GM18526 (cell line): ENCODE data around the gene OST4.

ENCODE experiments used
- POLR2A ChIP-seq: IDR thresholded peaks from 3 replicates; pipeline ENCODE4 v1.6.1; 2011; ENCODE audit not compliant: insufficient read length; ENCODE audit errors: extremely low read depth

The OST4 gene

GRCh38 chr2:27071277-27071989 is at the start of gene OST4:
Gene OST4 (minus strand): TSS chr2:27071654.
- peak; percentile 87 for TF ChIP-seq POLR2A

- no peak for TF ChIP-seq POLR2A
Observed at GRCh38 chr2:27118525-27119329, 47.3 kb upstream of the OST4 start, which contains the start of gene CGREF1. Gene CGREF1 (minus strand): TSS chr2:27119128. CDS start chr2:27104366, 14,762 bp downstream.

GRCh38 chr2:27117995-27118524 is 46.6 kb upstream of the OST4 start:
- TF ChIP-seq POLR2A, result no peak

GRCh38 chr2:27115519-27115918 is 44.1 kb upstream of the OST4 start:
- TF ChIP-seq POLR2A, result no peak

- no peak for TF ChIP-seq POLR2A
Observed at GRCh38 chr2:27109083-27109482, 37.6 kb upstream of the OST4 start.

- no peak for TF ChIP-seq POLR2A
Observed at GRCh38 chr2:27108221-27108620, 36.8 kb upstream of the OST4 start.

- TF ChIP-seq POLR2A, result no peak
Observed at GRCh38 chr2:27105981-27106380, 34.5 kb upstream of the OST4 start.

- no peak for TF ChIP-seq POLR2A
Observed at GRCh38 chr2:27102329-27102728, 30.9 kb upstream of the OST4 start.

- no peak for TF ChIP-seq POLR2A
Observed at GRCh38 chr2:27100036-27100435, 28.6 kb upstream of the OST4 start.

- no peak for TF ChIP-seq POLR2A
Observed at GRCh38 chr2:27099334-27099955, 28.0 kb upstream of the OST4 start.

- TF ChIP-seq POLR2A, result no peak
Observed at GRCh38 chr2:27097341-27097740, 25.9 kb upstream of the OST4 start.

GRCh38 chr2:27096748-27097297 is 25.4 kb upstream of the OST4 start:
- TF ChIP-seq POLR2A, result no peak

- no peak for TF ChIP-seq POLR2A
Observed at GRCh38 chr2:27095745-27096651, 24.5 kb upstream of the OST4 start.

GRCh38 chr2:27095427-27095744 is 23.9 kb upstream of the OST4 start:
- no peak for TF ChIP-seq POLR2A
